NT2/D1 (cell line): ENCODE results near the gene PTPRN2.
"Not testable (repeated sequence)": the region's sequence is repeated elsewhere in the genome, so short reads cannot be mapped to it uniquely, and the experiment has no call there.

Source experiments
- DNase-seq: peaks from one replicate; pipeline ENCODE4 v3.0.0-alpha.2; 2011; ENCODE audit warnings: low read depth, low spot score
- H3K27me3 ChIP-seq: 2 replicates; pipeline ENCODE4 v1.6.0; 2011; ENCODE audit warnings: mild to moderate bottlenecking; ENCODE audit not compliant: insufficient read length, insufficient read depth
- H3K36me3 ChIP-seq: 2 replicates; pipeline ENCODE4 v1.6.1; 2011; ENCODE audit warnings: mild to moderate bottlenecking, low read length, mixed read lengths; ENCODE audit not compliant: insufficient read depth, insufficient read length
- H3K4me1 ChIP-seq: 2 replicates; pipeline ENCODE4 v1.5.1; 2011; ENCODE audit not compliant: insufficient read depth, insufficient read length
- H3K4me3 ChIP-seq: 2 replicates; pipeline ENCODE4 v1.5.1; 2011; ENCODE audit warnings: low read depth; ENCODE audit not compliant: insufficient read length
- H3K9ac ChIP-seq: 2 replicates; pipeline ENCODE4 v1.6.0; 2011; ENCODE audit warnings: low read depth; ENCODE audit not compliant: insufficient read length
- H3K9me3 ChIP-seq: 2 replicates; pipeline ENCODE4 v1.5.1; 2011; ENCODE audit warnings: mild to moderate bottlenecking, low read length; ENCODE audit not compliant: insufficient read depth
- SUZ12 ChIP-seq: IDR thresholded peaks from 2 replicates; pipeline ENCODE4 v1.6.1; 2011; ENCODE audit not compliant: insufficient read length, insufficient read depth; ENCODE audit errors: extremely low read depth
- YY1 ChIP-seq: IDR thresholded peaks from 2 replicates; pipeline ENCODE4 v1.6.1; 2011; ENCODE audit not compliant: insufficient read length, insufficient read depth
- ZNF274 ChIP-seq: IDR thresholded peaks from 2 replicates; pipeline ENCODE4 v1.6.1; 2011; ENCODE audit warnings: mild to moderate bottlenecking, low read depth, low read length

PTPRN2 gene

GRCh38 chr7:158535079-158535478, 52.5 kb downstream of the PTPRN2 start:
- no peaks in the 10 kb centered on the region for H3K36me3 ChIP-seq
- H3K9me3 ChIP-seq = peaks cover 6% of the 10 kb centered on the region; the same call in 1 of the 2 replicates
- H3K4me1 ChIP-seq = peaks cover 2% of the 10 kb centered on the region
- DNase-seq = no peak
- no peak overlapping the region for H3K9ac ChIP-seq
- H3K4me3 ChIP-seq = no peak overlapping the region
- TF ChIP-seq SUZ12 (no peak), YY1 (no peak), ZNF274 (no peak)
- H3K27me3 ChIP-seq = no peaks in the 10 kb centered on the region

- H3K9ac ChIP-seq = no peak overlapping the region
- H3K4me1 ChIP-seq = peaks cover 2% of the 10 kb centered on the region
- DNase-seq = no peak
- H3K4me3 ChIP-seq = no peak overlapping the region
- H3K9me3 ChIP-seq = peaks cover 6% of the 10 kb centered on the region; the same call in 1 of the 2 replicates
- no peaks in the 10 kb centered on the region for H3K36me3 ChIP-seq
- H3K27me3 ChIP-seq = no peaks in the 10 kb centered on the region
- TF ChIP-seq YY1 (no peak), ZNF274 (no peak)
Observed at GRCh38 chr7:158534598-158534997, 53.0 kb downstream of the PTPRN2 start.

GRCh38 chr7:158534134-158534515, 53.5 kb downstream of the PTPRN2 start:
- H3K9me3 ChIP-seq, H3K27me3 ChIP-seq, H3K4me3 ChIP-seq, H3K9ac ChIP-seq, DNase-seq, H3K36me3 ChIP-seq, H3K4me1 ChIP-seq: not testable (repeated sequence)

- H3K9me3 ChIP-seq = peaks cover 6% of the 10 kb centered on the region; the same call in 1 of the 2 replicates
- DNase-seq = no peak
- H3K9ac ChIP-seq = no peak overlapping the region
- TF ChIP-seq YY1 = no peak
- TF ChIP-seq SUZ12 = no peak
- TF ChIP-seq ZNF274 = no peak
- H3K27me3 ChIP-seq = no peaks in the 10 kb centered on the region
- no peaks in the 10 kb centered on the region for H3K36me3 ChIP-seq
- no peak overlapping the region for H3K4me3 ChIP-seq
- H3K4me1 ChIP-seq = peaks cover 2% of the 10 kb centered on the region
Observed at GRCh38 chr7:158533386-158534133, 54.1 kb downstream of the PTPRN2 start.

- peaks cover 6% of the 10 kb centered on the region; the same call in 1 of the 2 replicates for H3K9me3 ChIP-seq
- H3K27me3 ChIP-seq = no peaks in the 10 kb centered on the region
- no peak for TF ChIP-seq SUZ12
- TF ChIP-seq ZNF274 = no peak
- no peak for TF ChIP-seq YY1
- no peak overlapping the region for H3K4me3 ChIP-seq
- H3K4me1 ChIP-seq = peaks cover 6% of the 10 kb centered on the region
- no peak for DNase-seq
- H3K36me3 ChIP-seq = no peaks in the 10 kb centered on the region
- H3K9ac ChIP-seq = no peak overlapping the region
Observed at GRCh38 chr7:158532093-158532627, 55.5 kb downstream of the PTPRN2 start.

- DNase-seq = no peak
- TF ChIP-seq ZNF274 = no peak
- H3K9me3 ChIP-seq = peaks cover 6% of the 10 kb centered on the region; the same call in 1 of the 2 replicates
- peaks cover 6% of the 10 kb centered on the region for H3K4me1 ChIP-seq
- H3K4me3 ChIP-seq = no peak overlapping the region
- no peak overlapping the region for H3K9ac ChIP-seq
- H3K27me3 ChIP-seq = no peaks in the 10 kb centered on the region
- H3K36me3 ChIP-seq = no peaks in the 10 kb centered on the region
Observed at GRCh38 chr7:158531661-158532060, 56.0 kb downstream of the PTPRN2 start.

- H3K27me3 ChIP-seq = no peaks in the 10 kb centered on the region
- TF ChIP-seq YY1 = no peak
- no peak for TF ChIP-seq SUZ12
- no peak for TF ChIP-seq ZNF274
- H3K4me3 ChIP-seq = no peak overlapping the region
- peaks cover 6% of the 10 kb centered on the region; the same call in 1 of the 2 replicates for H3K9me3 ChIP-seq
- H3K9ac ChIP-seq = no peak overlapping the region
- peaks cover 6% of the 10 kb centered on the region for H3K4me1 ChIP-seq
- DNase-seq = no peak
- no peaks in the 10 kb centered on the region for H3K36me3 ChIP-seq
Observed at GRCh38 chr7:158530800-158531609, 56.6 kb downstream of the PTPRN2 start.
